Ovary (tissue), 3 donors: ENCODE measurements around the gene PIK3C2G.

ENCODE experiments used
- CTCF ChIP-seq, 3 donors: fragments of 450-650 bp in 2 of 3; fragments of 200-600 bp in 1 of 3; IDR thresholded peaks; one replicate each; pipeline versions ENCODE4 v1.5.1 to v1.8.0; 2016 to 2022; ENCODE audit warnings: antibody characterized with exemption in 3 of 3, mild to moderate bottlenecking in 1 of 3
- EP300 ChIP-seq: sonication (generic); formaldehyde crosslinking; IDR thresholded peaks from one replicate; pipeline ENCODE4 v1.6.1; 2017; ENCODE audit warnings: antibody characterized with exemption
- POLR2A ChIP-seq: fragments of 450-650 bp; IDR thresholded peaks from one replicate; pipeline ENCODE4 v1.6.1; 2017; ENCODE audit warnings: antibody characterized with exemption, mild to moderate bottlenecking, moderate library complexity
- donor health status: DM: no; HTN: no; CAD: no.

- TF ChIP-seq CTCF (IDR thresholded peaks at IDR 0.05): no peak
- no peak for TF ChIP-seq POLR2A
- TF ChIP-seq EP300: no peak
These were observed 221.3 kb downstream of the PIK3C2G start for GRCh38 chr12:18482601-18483120.
